GM15510 (cell line): Measurements from ENCODE around the gene RASD1.

Experiments
- POLR2A ChIP-seq: IDR thresholded peaks from 3 replicates; pipeline ENCODE4 v1.6.1; 2011; ENCODE audit warnings: borderline replicate concordance; ENCODE audit not compliant: insufficient read length; ENCODE audit errors: extremely low read depth

RASD1 gene

GRCh38 chr17:17516941-17517720, 20.9 kb upstream of the RASD1 start:
- TF ChIP-seq POLR2A, result no peak

- TF ChIP-seq POLR2A, result no peak
Observed at GRCh38 chr17:17515934-17516930, 20.0 kb upstream of the RASD1 start.

- no peak for TF ChIP-seq POLR2A
Observed at GRCh38 chr17:17514993-17515933, 19.1 kb upstream of the RASD1 start.

DNA sequence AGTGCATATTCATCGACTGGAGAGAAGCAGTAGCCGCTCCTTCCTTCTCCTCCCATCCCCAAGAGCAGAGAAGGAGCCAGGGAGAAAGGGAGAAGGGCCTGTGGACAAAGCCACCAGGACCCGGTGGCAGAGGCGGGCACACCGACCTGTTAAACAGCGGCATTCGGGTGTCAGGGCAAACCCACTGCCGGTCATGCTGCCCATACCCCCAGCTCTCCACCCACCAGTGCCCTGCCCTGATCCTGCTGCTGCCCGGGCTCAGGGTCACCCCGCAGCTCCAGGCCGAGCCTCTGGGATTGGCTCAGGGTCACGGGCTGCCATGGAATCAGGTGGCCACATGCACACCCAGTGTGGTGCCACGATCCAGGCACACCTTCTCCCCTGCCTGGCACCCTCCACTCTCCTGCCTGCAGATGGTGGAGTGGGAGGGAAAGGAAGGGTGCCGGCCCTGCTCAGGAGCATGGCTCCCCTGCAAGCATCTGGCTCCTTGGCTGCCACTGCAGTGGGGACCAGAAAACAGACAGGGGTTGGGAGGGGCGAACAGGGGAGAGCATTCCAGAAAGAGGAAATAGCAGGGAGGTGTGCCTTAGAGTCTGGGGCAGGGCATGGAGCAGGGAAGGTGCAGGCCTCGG, 18.3 kb upstream of the RASD1 start:
- no peak for TF ChIP-seq POLR2A

DNA sequence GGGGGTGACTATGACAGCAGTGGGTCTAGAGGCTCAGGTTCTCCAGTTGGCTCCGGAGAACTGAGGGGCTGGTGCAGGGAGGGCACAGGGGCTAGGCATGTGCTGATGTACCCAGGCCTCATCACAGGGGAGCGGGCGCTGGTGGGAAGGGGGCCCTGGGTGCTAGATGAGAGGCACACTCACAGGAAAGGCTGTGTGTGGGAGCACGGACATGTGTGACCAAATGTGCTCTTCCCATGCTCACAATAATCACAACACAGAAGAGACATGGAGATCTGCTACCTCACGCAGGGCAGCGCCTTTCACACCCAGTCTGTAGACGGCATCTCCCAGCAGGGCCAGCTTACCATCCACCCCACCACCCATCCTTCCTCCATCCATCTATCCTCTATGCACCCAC, 17.4 kb upstream of the RASD1 start:
- TF ChIP-seq POLR2A, result no peak

- TF ChIP-seq POLR2A, result no peak
Observed at GRCh38 chr17:17512866-17513265, 16.7 kb upstream of the RASD1 start.

GRCh38 chr17:17511881-17512858, 16.0 kb upstream of the RASD1 start:
- TF ChIP-seq POLR2A, result no peak

DNA sequence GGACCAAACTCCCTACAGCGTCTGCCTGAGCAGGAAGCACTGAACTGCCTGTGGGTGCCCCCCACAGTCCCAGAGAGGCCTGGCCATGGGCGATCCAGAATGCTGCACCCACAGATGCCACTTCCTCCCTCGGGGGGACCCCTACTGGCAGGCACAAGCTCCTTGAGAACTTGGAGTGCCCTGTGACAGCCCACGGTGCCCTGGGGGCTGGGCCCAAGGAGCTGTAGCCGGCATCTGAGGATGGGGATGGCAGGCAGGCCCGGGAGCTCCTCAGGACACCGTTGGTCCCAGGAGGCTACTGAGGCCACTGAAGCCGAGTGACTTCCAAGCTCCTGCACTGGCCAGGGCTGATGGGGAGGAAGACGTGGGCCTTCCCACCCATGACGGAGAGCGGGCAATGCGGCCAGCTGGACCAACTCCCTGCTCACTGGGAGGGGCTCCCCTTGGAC, 15.1 kb upstream of the RASD1 start:
- no peak for TF ChIP-seq POLR2A

GRCh38 chr17:17510456-17511292, 14.5 kb upstream of the RASD1 start:
- no peak for TF ChIP-seq POLR2A

DNA sequence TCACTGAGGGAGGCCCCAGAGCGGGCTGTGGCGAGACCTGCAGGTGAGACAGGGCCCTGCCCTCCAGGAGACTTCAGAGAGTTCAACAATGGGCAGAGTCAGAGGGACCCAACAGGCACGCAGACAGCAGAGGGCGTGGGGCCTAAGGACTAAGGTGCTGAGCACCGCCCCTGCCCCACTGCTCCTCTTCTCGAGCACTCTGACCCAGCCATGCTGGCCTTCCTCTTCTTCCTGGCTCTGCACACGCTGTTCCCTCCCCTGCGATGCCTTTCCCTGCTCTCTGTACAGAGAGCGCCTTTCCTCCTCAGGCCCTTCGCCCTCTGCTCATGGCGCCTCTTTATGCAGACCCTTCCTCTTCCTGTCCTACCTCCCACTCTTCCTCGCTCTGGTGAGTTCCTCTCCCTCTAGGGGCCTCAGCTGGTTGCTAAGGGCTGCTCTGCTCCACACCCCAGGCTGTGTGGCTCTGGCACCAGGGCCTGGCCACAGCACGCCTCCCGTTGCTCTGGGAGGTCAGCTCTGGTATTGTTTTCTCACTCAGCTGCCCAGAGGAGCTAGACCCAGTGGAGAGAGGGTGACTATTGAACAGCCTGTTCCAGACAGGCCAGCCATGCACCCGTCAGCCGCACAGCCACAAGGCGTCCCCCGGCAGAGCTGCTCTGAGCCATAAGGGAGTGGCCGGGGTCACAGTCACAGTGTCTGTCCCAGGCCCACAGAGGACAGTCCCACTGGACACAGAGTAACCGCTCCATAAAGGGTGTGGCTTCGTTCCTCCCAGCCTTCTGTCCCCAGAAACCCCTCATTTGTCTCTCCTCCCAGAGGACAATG, 13.6 kb upstream of the RASD1 start:
- TF ChIP-seq POLR2A, result no peak

GRCh38 chr17:17508646-17509591, 12.7 kb upstream of the RASD1 start:
- TF ChIP-seq POLR2A, result no peak
